Osteocyte (in vitro differentiated cells): Measurements from ENCODE around the gene PPFIA2. TPM values are rescaled to one million over a fixed set of nuclear protein-coding genes. Genes with fewer than 3 reads are reported as not detected.

Experiments used
- DNase-seq: peaks from one replicate; pipeline ENCODE4 v3.0.0; 2021; ENCODE audit warnings: mixed read lengths; ENCODE audit not compliant: unreplicated experiment; ENCODE audit errors: extremely low spot score
- H3K27ac Mint-ChIP-seq: one replicate; pipeline ENCODE4 v1.8.0; 2021; ENCODE audit warnings: mild to moderate bottlenecking, mixed read lengths; ENCODE audit not compliant: unreplicated experiment
- H3K27me3 Mint-ChIP-seq: one replicate; pipeline ENCODE4 v1.8.0; 2021; ENCODE audit warnings: mixed read lengths; ENCODE audit not compliant: unreplicated experiment
- H3K36me3 Mint-ChIP-seq: one replicate; pipeline ENCODE4 v1.8.0; 2021; ENCODE audit warnings: mixed read lengths; ENCODE audit not compliant: unreplicated experiment
- H3K4me1 Mint-ChIP-seq: one replicate; pipeline ENCODE4 v1.8.0; 2021; ENCODE audit warnings: mixed read lengths; ENCODE audit not compliant: unreplicated experiment
- H3K4me3 Mint-ChIP-seq: one replicate; pipeline ENCODE4 v1.8.0; 2021; ENCODE audit warnings: mild to moderate bottlenecking, moderate library complexity, mixed read lengths; ENCODE audit not compliant: unreplicated experiment
- H3K9me3 Mint-ChIP-seq: one replicate; pipeline ENCODE4 v1.8.0; 2021; ENCODE audit warnings: mixed read lengths; ENCODE audit not compliant: unreplicated experiment
- CTCF ChIP-seq: fragments of 200-600 bp; sonication (generic); IDR thresholded peaks from 2 replicates; pipeline ENCODE4 v1.5.0; 2021; ENCODE audit warnings: antibody characterized with exemption, mild to moderate bottlenecking, moderate library complexity
- total RNA-seq: library from RNA; stranded (reverse); gene quantifications from 2 replicates; pipeline ENCODE4 v1.2.1, GENCODE V29; 2021

PPFIA2 gene
- total RNA-seq, 1 donor from 2014 or later = 0.67 TPM

DNA sequence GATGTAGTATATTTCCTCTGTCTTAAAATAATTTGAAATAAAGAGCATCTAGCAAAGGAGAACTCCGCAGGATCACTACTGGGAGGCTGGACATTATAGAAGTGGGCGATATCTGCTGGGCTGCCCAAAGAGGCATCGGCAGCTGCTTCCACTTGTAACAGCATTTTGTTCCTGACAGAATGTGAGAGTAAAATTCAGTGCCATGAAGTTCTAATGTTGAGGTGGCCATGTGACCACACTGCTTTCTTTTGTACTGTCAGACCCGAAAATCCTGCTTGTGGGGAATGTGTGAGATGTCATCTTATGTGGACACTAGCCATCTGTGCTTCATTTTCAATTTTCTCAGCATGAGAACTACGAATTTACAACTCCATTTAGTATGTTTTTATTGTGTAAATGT lies 529.4 kb downstream of the PPFIA2 start:
- Mint-ChIP-seq H3K4me3 (no peak overlapping the region), H3K4me1 (no peaks in the 10 kb centered on the region), H3K27me3 (peaks cover 3% of the 10 kb centered on the region), H3K36me3 (no peaks in the 10 kb centered on the region), H3K27ac (no peak overlapping the region), H3K9me3 (no peaks in the 10 kb centered on the region)
- DNase-seq = no peak
- no peak for TF ChIP-seq CTCF

DNA sequence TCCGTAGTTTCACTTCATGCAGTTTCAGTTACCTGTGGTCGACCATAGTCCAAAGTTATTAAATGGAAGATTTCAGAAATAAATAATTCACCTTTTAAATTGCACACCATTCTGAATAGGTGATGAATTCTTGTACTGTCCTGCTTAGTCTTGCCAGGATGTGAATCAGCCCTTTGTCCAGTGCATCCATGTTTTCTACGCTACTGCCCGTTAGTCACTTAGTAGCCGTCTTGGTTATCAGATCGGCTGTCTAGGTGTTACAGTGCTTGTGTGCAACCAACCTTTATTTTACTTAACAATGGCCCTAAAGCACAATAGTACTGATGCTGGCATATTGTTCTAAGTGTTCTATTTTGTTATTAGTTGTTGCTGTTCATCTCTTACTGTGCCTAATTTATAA lies 534.5 kb downstream of the PPFIA2 start:
- Mint-ChIP-seq H3K4me1 (no peaks in the 10 kb centered on the region), H3K27ac (no peak overlapping the region), H3K27me3 (no peaks in the 10 kb centered on the region), H3K36me3 (no peaks in the 10 kb centered on the region), H3K9me3 (no peaks in the 10 kb centered on the region), H3K4me3 (no peak overlapping the region)
- no peak for TF ChIP-seq CTCF
- DNase-seq = no peak

DNA sequence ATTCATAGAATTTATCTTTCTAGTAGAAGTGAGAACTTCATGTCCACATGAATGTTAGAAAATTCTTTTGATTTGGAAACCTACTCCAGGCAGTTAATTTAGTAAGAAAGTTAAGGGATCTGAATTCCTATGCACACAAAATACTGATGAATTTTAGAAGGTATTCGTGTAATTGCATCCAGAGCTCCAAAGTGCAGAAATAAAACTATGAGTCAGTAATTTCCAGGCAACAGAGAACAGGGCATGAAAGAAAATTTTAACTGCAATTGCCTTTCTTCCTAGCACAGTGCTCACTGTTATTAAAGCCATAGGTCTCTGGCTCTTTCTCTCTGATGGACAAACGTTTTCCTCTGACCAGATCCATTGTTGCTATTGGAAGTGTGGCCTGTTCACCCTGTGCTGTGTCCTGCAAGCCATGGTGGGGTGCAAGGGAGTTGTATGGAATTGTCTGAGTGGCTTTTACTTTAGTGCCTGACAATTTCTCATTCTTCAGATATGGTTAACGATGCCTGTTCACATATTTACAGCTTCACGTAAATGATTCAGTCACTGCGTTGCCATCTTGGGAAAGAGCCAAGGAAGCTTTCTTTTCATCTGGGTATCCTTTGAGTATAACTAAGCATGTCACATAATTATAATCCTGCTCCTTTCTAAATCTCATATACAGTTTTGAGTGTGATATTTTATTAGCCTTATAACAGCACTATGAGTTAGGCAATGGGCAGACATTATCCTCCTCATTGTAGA lies 536.1 kb downstream of the PPFIA2 start:
- no peak for TF ChIP-seq CTCF
- Mint-ChIP-seq H3K4me3 (no peak overlapping the region), H3K9me3 (no peaks in the 10 kb centered on the region), H3K4me1 (no peaks in the 10 kb centered on the region), H3K27me3 (no peaks in the 10 kb centered on the region), H3K27ac (no peak overlapping the region), H3K36me3 (no peaks in the 10 kb centered on the region)
- DNase-seq = no peak

GRCh38 chr12:81221681-81222080 lies 537.5 kb downstream of the PPFIA2 start:
- H3K27me3 Mint-ChIP-seq = no peaks in the 10 kb centered on the region
- H3K4me1 Mint-ChIP-seq = no peaks in the 10 kb centered on the region
- no peak overlapping the region for H3K27ac Mint-ChIP-seq
- H3K9me3 Mint-ChIP-seq = no peaks in the 10 kb centered on the region
- no peak for TF ChIP-seq CTCF
- H3K4me3 Mint-ChIP-seq = no peak overlapping the region
- no peak for DNase-seq
- no peaks in the 10 kb centered on the region for H3K36me3 Mint-ChIP-seq

GRCh38 chr12:81216739-81217138 lies 542.4 kb downstream of the PPFIA2 start:
- Mint-ChIP-seq H3K9me3 (no peaks in the 10 kb centered on the region), H3K36me3 (no peaks in the 10 kb centered on the region), H3K27ac (no peak overlapping the region), H3K4me3 (no peak overlapping the region), H3K4me1 (no peaks in the 10 kb centered on the region), H3K27me3 (no peaks in the 10 kb centered on the region)
- no peak for TF ChIP-seq CTCF
- no peak for DNase-seq
